ENCODE data around the gene VAV3.
"Not testable (repeated sequence)": the region's sequence is repeated elsewhere in the genome, so short reads cannot be mapped to it uniquely, and the experiment has no call there.

Gene VAV3

GRCh38 chr1:107933736-107934135 lies 31.2 kb downstream of the VAV3 start:
- DNase-seq = no peak

- no peak for DNase-seq
Observed at GRCh38 chr1:107930292-107930691, 34.7 kb downstream of the VAV3 start.

GRCh38 chr1:107927820-107928219 lies 37.2 kb downstream of the VAV3 start:
- no peak for DNase-seq

- no peak for DNase-seq
Observed at GRCh38 chr1:107926436-107927080, 38.4 kb downstream of the VAV3 start.

- DNase-seq = no peak
Observed at GRCh38 chr1:107925565-107925964, 39.4 kb downstream of the VAV3 start.

- no peak for DNase-seq
Observed at GRCh38 chr1:107920999-107921398, 44.0 kb downstream of the VAV3 start.

GRCh38 chr1:107920561-107920960 lies 44.4 kb downstream of the VAV3 start:
- no peak for DNase-seq

- no peak for DNase-seq
Observed at GRCh38 chr1:107919953-107920352, 45.0 kb downstream of the VAV3 start.

GRCh38 chr1:107914119-107914765 lies 50.7 kb downstream of the VAV3 start:
- no peak for DNase-seq

GRCh38 chr1:107912656-107913055 lies 52.3 kb downstream of the VAV3 start:
- DNase-seq = no peak

- DNase-seq = no peak
Observed at GRCh38 chr1:107900090-107900945, 64.7 kb downstream of the VAV3 start.

- no peak for DNase-seq
Observed at GRCh38 chr1:107899655-107900054, 65.3 kb downstream of the VAV3 start.

- no peak for DNase-seq
Observed at GRCh38 chr1:107897438-107898345, 67.3 kb downstream of the VAV3 start.

- peak; percentile 84 for DNase-seq
Observed at GRCh38 chr1:107896936-107897335, 68.0 kb downstream of the VAV3 start.

GRCh38 chr1:107896401-107896800 lies 68.6 kb downstream of the VAV3 start:
- DNase-seq = no peak

GRCh38 chr1:107895403-107896191 lies 69.4 kb downstream of the VAV3 start:
- no peak for DNase-seq

- DNase-seq = no peak
Observed at GRCh38 chr1:107894605-107895004, 70.4 kb downstream of the VAV3 start.

- DNase-seq = not testable (repeated sequence)
Observed at GRCh38 chr1:107893350-107893749, 71.6 kb downstream of the VAV3 start.

GRCh38 chr1:107889524-107889923 lies 75.5 kb downstream of the VAV3 start:
- DNase-seq = no peak

GRCh38 chr1:107883562-107883961 lies 81.4 kb downstream of the VAV3 start:
- DNase-seq = no peak

GRCh38 chr1:107879927-107880326 lies 85.1 kb downstream of the VAV3 start:
- DNase-seq = no peak

- DNase-seq = no peak
Observed at GRCh38 chr1:107879346-107879745, 85.6 kb downstream of the VAV3 start.
